Caco-2 (cell line): ENCODE measurements around the gene HENMT1. TPM values are rescaled to one million over a fixed set of nuclear protein-coding genes. Genes with fewer than 3 reads are reported as not detected.

ENCODE experiments used
- BruUV-seq: library from RNA; stranded (reverse); fragments of 400-500 nt; replicated peaks from 2 replicates; lab custom pipeline; 2021; lab: Mats Ljungman, UMichigan
- CTCF ChIA-PET: fragments of 300-600 bp; sonication (Branson Sonifier 250); formaldehyde crosslinking; loops from one replicate; lab custom pipeline; 2022; ENCODE audit warnings: antibody characterized with exemption; lab: Charles Lee
- POLR2A ChIA-PET: fragments of 300-600 bp; sonication (Branson Sonifier 250); formaldehyde crosslinking; loops from one replicate; lab custom pipeline; 2022; ENCODE audit warnings: antibody characterized with exemption; lab: Charles Lee
- DNase-seq, 2 experiments: peaks; one replicate each; pipeline versions ENCODE4 v3.0.0 to v3.0.0-alpha.2; 2020 to 2022
- H3K27me3 ChIP-seq: replicated peaks from 2 replicates; pipeline ENCODE4 v1.6.0; 2011; ENCODE audit warnings: low read length; ENCODE audit not compliant: control insufficient read depth, insufficient read depth
- H3K36me3 ChIP-seq: 2 replicates; pipeline ENCODE4 v1.5.1; 2011; ENCODE audit warnings: low read length; ENCODE audit not compliant: control insufficient read depth, insufficient read depth
- H3K4me1 ChIP-seq: fragments of 250-450 bp; sonication (Bioruptor Pico); 2 replicates; pipeline ENCODE4 v1.5.1; 2020; ENCODE audit warnings: mild to moderate bottlenecking
- H3K4me3 ChIP-seq: 2 replicates; pipeline ENCODE4 v1.5.1; 2011; ENCODE audit warnings: low read depth, mild to moderate bottlenecking, control low read depth, low read length
- H3K9me3 ChIP-seq: fragments of 250-450 bp; sonication (Bioruptor Pico); 2 replicates; pipeline ENCODE4 v1.5.1; 2020; ENCODE audit warnings: mild to moderate bottlenecking, moderate library complexity
- H3K27ac Mint-ChIP-seq: one replicate; pipeline ENCODE4 v1.8.0; 2022; ENCODE audit warnings: mixed read lengths; ENCODE audit not compliant: unreplicated experiment
- H3K27me3 Mint-ChIP-seq: one replicate; pipeline ENCODE4 v1.8.0; 2022; ENCODE audit warnings: mixed read lengths; ENCODE audit not compliant: insufficient read depth, unreplicated experiment
- H3K36me3 Mint-ChIP-seq: one replicate; pipeline ENCODE4 v1.8.0; 2022; ENCODE audit warnings: mild to moderate bottlenecking, mixed read lengths; ENCODE audit not compliant: insufficient read depth, unreplicated experiment
- H3K4me1 Mint-ChIP-seq: one replicate; pipeline ENCODE4 v1.8.0; 2022; ENCODE audit warnings: low read depth, mixed read lengths; ENCODE audit not compliant: unreplicated experiment
- H3K4me3 Mint-ChIP-seq: one replicate; pipeline ENCODE4 v1.8.0; 2022; ENCODE audit warnings: mild to moderate bottlenecking, moderate library complexity, mixed read lengths; ENCODE audit not compliant: unreplicated experiment
- H3K9me3 Mint-ChIP-seq: one replicate; pipeline ENCODE4 v1.8.0; 2022; ENCODE audit warnings: mixed read lengths; ENCODE audit not compliant: unreplicated experiment
- intact Hi-C: fragments of 100-400 bp; cut with micrococcal nuclease; formaldehyde crosslinking; loops from one replicate; pipeline ENCODE4 v1.10.0; 2022; ENCODE audit not compliant: unreplicated experiment
- total RNA-seq: library from RNA; stranded (reverse); gene quantifications from 2 replicates; pipeline ENCODE4 v1.2.3, GENCODE V29; 2022
- TF ChIP-seq, protein P1 (sequence below), 2 experiments: fragments of 200-600 bp in 1 of 2; IDR thresholded peaks; 1 replicate in 1 of 2; 2 replicates in 1 of 2; pipeline versions ENCODE4 v1.5.1 to v1.8.0; 2011 to 2022; ENCODE audit warnings: antibody characterized with exemption in 1 of 2, control low read depth in 1 of 2, inconsistent platforms in 1 of 2, low read depth in 1 of 2, low read length in 1 of 2, mild to moderate bottlenecking in 1 of 2, moderate library complexity in 1 of 2; ENCODE audit not compliant: insufficient read depth in 1 of 2, severe bottlenecking in 1 of 2, unreplicated experiment in 1 of 2

Gene HENMT1
- total RNA-seq, 1 experiment from 2014 or later, result 21.0 TPM

- peaks cover 12% of the 10 kb centered on the region for H3K4me1 ChIP-seq
- H3K27me3 ChIP-seq, result no peaks in the 10 kb centered on the region
- no peak overlapping the region for H3K4me3 Mint-ChIP-seq
- CTCF ChIA-PET, result no interaction called here
- intact Hi-C loops, result no loop called here
- no peak for DNase-seq
- H3K27ac Mint-ChIP-seq, result no peak overlapping the region
- peaks cover 6% of the 10 kb centered on the region for H3K36me3 Mint-ChIP-seq
- H3K4me3 ChIP-seq, result no peak overlapping the region
- H3K36me3 ChIP-seq, result no peaks in the 10 kb centered on the region
- H3K4me1 Mint-ChIP-seq, result no peaks in the 10 kb centered on the region
- H3K9me3 Mint-ChIP-seq, result peaks cover 4% of the 10 kb centered on the region
- no TSS peak for BruUV-seq
- TF ChIP-seq, protein P1, sequence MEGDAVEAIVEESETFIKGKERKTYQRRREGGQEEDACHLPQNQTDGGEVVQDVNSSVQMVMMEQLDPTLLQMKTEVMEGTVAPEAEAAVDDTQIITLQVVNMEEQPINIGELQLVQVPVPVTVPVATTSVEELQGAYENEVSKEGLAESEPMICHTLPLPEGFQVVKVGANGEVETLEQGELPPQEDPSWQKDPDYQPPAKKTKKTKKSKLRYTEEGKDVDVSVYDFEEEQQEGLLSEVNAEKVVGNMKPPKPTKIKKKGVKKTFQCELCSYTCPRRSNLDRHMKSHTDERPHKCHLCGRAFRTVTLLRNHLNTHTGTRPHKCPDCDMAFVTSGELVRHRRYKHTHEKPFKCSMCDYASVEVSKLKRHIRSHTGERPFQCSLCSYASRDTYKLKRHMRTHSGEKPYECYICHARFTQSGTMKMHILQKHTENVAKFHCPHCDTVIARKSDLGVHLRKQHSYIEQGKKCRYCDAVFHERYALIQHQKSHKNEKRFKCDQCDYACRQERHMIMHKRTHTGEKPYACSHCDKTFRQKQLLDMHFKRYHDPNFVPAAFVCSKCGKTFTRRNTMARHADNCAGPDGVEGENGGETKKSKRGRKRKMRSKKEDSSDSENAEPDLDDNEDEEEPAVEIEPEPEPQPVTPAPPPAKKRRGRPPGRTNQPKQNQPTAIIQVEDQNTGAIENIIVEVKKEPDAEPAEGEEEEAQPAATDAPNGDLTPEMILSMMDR (IDR thresholded peaks at IDR 0.05; ENCODE audit: insufficient read depth in 1 of 2, low read depth in 1 of 2, low read length in 1 of 2, severe bottlenecking in 1 of 2, unreplicated experiment in 1 of 2), result no peak
- no peaks in the 10 kb centered on the region for H3K9me3 ChIP-seq
- POLR2A ChIA-PET, result no interaction called here
- H3K27me3 Mint-ChIP-seq, result no peaks in the 10 kb centered on the region
Measured at GRCh38 chr1:108679586-108680213, 18.8 kb upstream of the HENMT1 start.

- Mint-ChIP-seq H3K27me3 (no peaks in the 10 kb centered on the region), H3K4me3 (no peak overlapping the region), H3K4me1 (no peaks in the 10 kb centered on the region), H3K36me3 (peaks cover 6% of the 10 kb centered on the region), H3K9me3 (peaks cover 11% of the 10 kb centered on the region), H3K27ac (no peak overlapping the region)
- ChIA-PET POLR2A (no interaction called here), CTCF (no interaction called here)
- TF ChIP-seq, protein P1 (IDR thresholded peaks at IDR 0.05; ENCODE audit: insufficient read depth in 1 of 2, low read depth in 1 of 2, low read length in 1 of 2, severe bottlenecking in 1 of 2, unreplicated experiment in 1 of 2), result no peak
- Histone ChIP-seq H3K9me3 (no peaks in the 10 kb centered on the region), H3K36me3 (no peaks in the 10 kb centered on the region), H3K27me3 (no peaks in the 10 kb centered on the region), H3K4me1 (peaks cover 12% of the 10 kb centered on the region), H3K4me3 (no peak overlapping the region)
- intact Hi-C loops, result no loop called here
- DNase-seq, result no peak
- no TSS peak for BruUV-seq
Measured at GRCh38 chr1:108678706-108679105, 17.8 kb upstream of the HENMT1 start.

GRCh38 chr1:108671143-108671542, 10.2 kb upstream of the HENMT1 start:
- TF ChIP-seq, protein P1 (IDR thresholded peaks at IDR 0.05; ENCODE audit: insufficient read depth in 1 of 2, low read depth in 1 of 2, low read length in 1 of 2, severe bottlenecking in 1 of 2, unreplicated experiment in 1 of 2), result no peak
- no peaks in the 10 kb centered on the region for H3K4me1 Mint-ChIP-seq
- BruUV-seq, result no TSS peak
- Histone ChIP-seq H3K4me3 (no peak overlapping the region), H3K9me3 (no peaks in the 10 kb centered on the region), H3K27me3 (no peaks in the 10 kb centered on the region), H3K4me1 (no peaks in the 10 kb centered on the region), H3K36me3 (no peaks in the 10 kb centered on the region)
- no peak overlapping the region for H3K4me3 Mint-ChIP-seq
- ChIA-PET CTCF (interaction anchor here (0.6 kb wide), 1 partner anchor 21 kb away, joined by 3 read pairs; the partner anchor contains the start of gene PRPF38B), POLR2A (no interaction called here)
- peaks cover 11% of the 10 kb centered on the region for H3K9me3 Mint-ChIP-seq
- intact Hi-C loops, result no loop called here
- no peak overlapping the region for H3K27ac Mint-ChIP-seq
- no peak for DNase-seq
- no peaks in the 10 kb centered on the region for H3K36me3 Mint-ChIP-seq
- H3K27me3 Mint-ChIP-seq, result no peaks in the 10 kb centered on the region
